Kidney (tissue), 14 donors: ENCODE data around the gene APOL4. TPM values are rescaled to one million over a fixed set of nuclear protein-coding genes. Genes with fewer than 3 reads are reported as not detected.
"Not testable (repeated sequence)": the region's sequence is repeated elsewhere in the genome, so short reads cannot be mapped to it uniquely, and the experiment has no call there.

Source experiments
- DNase-seq, 5 donors: peaks; one replicate each; pipeline ENCODE4 v3.0.0-alpha.2; 2013 to 2020
- FAIRE-seq: peaks from 2 replicates; lab custom pipeline; 2012; peaks lifted over from hg19 to GRCh38; lab: Jason Lieb, UNC
- H3K27ac ChIP-seq, 2 donors: one replicate each; pipeline ENCODE4 v1.7.0; 2013; ENCODE audit warnings: low read depth in 2 of 2, low read length in 2 of 2, inconsistent platforms in 1 of 2
- H3K27me3 ChIP-seq: one replicate; pipeline ENCODE4 v1.7.1; 2013; ENCODE audit warnings: low read length, inconsistent platforms; ENCODE audit not compliant: control insufficient read depth, insufficient read depth
- H3K36me3 ChIP-seq, 3 donors: one replicate each; pipeline versions ENCODE4 v1.7.0 to v1.7.1; 2013; ENCODE audit warnings: low read length in 3 of 3, control low read depth in 1 of 3, inconsistent platforms in 1 of 3; ENCODE audit not compliant: insufficient read depth in 3 of 3, control insufficient read depth in 2 of 3
- H3K4me1 ChIP-seq, 3 donors: one replicate each; pipeline versions ENCODE4 v1.7.0 to v1.7.1; 2013; ENCODE audit warnings: low read length in 3 of 3, inconsistent platforms in 1 of 3, low read depth in 1 of 3; ENCODE audit not compliant: control insufficient read depth in 2 of 3, insufficient read depth in 2 of 3
- H3K4me3 ChIP-seq, 3 donors: one replicate each; pipeline versions ENCODE4 v1.7.0 to v1.8.1; 2013; ENCODE audit warnings: low read length in 3 of 3, control low read depth in 1 of 3, inconsistent platforms in 1 of 3
- H3K9ac ChIP-seq, 3 donors: one replicate each; pipeline versions ENCODE4 v1.7.0 to v1.7.1; 2013; ENCODE audit warnings: low read length in 3 of 3, control low read depth in 1 of 3, inconsistent platforms in 1 of 3
- H3K9me3 ChIP-seq, 3 donors: one replicate each; pipeline versions ENCODE4 v1.7.0 to v1.7.1; 2013; ENCODE audit warnings: low read length in 3 of 3, control low read depth in 1 of 3, inconsistent platforms in 1 of 3; ENCODE audit not compliant: control insufficient read depth in 2 of 3, insufficient read depth in 1 of 3
- CTCF ChIP-seq: IDR thresholded peaks from 3 replicates; pipeline ENCODE4 v1.5.1; 2012; ENCODE audit warnings: mild to moderate bottlenecking, moderate library complexity, borderline replicate concordance; ENCODE audit not compliant: insufficient read depth; ENCODE audit errors: extremely low read depth
- intact Hi-C: fragments of 100-400 bp; cut with DNase I; formaldehyde crosslinking; loops from one replicate; pipeline ENCODE4 v1.11.1; 2022
- polyA plus RNA-seq: library from polyadenylated mRNA; stranded (reverse); fragments of 350-450 nt; fragmentation: Illumina TruSeq; extraction: RNeasy Lipid Tissue Mini Kit (QIAGEN cat#74804); gene quantifications from one replicate; pipeline ENCODE4 v1.2.3, GENCODE V29; 2014; ENCODE audit warnings: low read depth, low replicate concordance; ENCODE audit not compliant: insufficient read depth
- total RNA-seq: library from RNA; stranded (reverse); fragmentation: NEBNext Ultra II Directional; extraction: Animal tissue kit (Norgen Biotek cat#: 25700); gene quantifications from one replicate; pipeline ENCODE4 v1.2.1, GENCODE V29; 2021
- donor health status: control.
- donor health status: control.
- donor health status: control.
- donor health status: control.
- donor health status: control.
- donor health status: DM: yes; HTN: yes; CAD: no.
- donor health status: Normal renal cell carcinoma (clear cell type).

APOL4 gene
- total and polyA plus RNA-seq, 2 donors from 2014 or later: 6.1 to 8.7 TPM

- H3K9me3 ChIP-seq, FAIRE-seq, H3K27me3 ChIP-seq, H3K36me3 ChIP-seq, H3K27ac ChIP-seq, intact Hi-C loops, H3K4me3 ChIP-seq, DNase-seq, H3K9ac ChIP-seq: not testable (repeated sequence)
- H3K4me1 ChIP-seq: peaks cover 7 to 25% (median 13%) of the 10 kb centered on the region in 3 donors
Measured at GRCh38 chr22:36201025-36201424, 584 bp downstream of the APOL4 start.

GRCh38 chr22:36199001-36199551, 2.5 kb downstream of the APOL4 start:
- no peak overlapping the region for H3K4me3 ChIP-seq
- H3K27me3 ChIP-seq: no peaks in the 10 kb centered on the region
- DNase-seq: no peak
- H3K9ac ChIP-seq: no peak overlapping the region
- no peak for FAIRE-seq
- intact Hi-C loops: no loop called here
- H3K36me3 ChIP-seq: no peaks in the 10 kb centered on the region
- TF ChIP-seq CTCF: no peak
- H3K9me3 ChIP-seq: no peaks in the 10 kb centered on the region
- peaks cover 7 to 28% (median 13%) of the 10 kb centered on the region in 3 donors for H3K4me1 ChIP-seq
- H3K27ac ChIP-seq: no peak overlapping the region

GRCh38 chr22:36198536-36198935, 3.1 kb downstream of the APOL4 start:
- Histone ChIP-seq H3K27me3 (no peaks in the 10 kb centered on the region), H3K9me3 (no peaks in the 10 kb centered on the region), H3K4me1 (peaks cover 7 to 28% (median 17%) of the 10 kb centered on the region in 3 donors), H3K9ac (no peak overlapping the region), H3K27ac (no peak overlapping the region), H3K4me3 (no peak overlapping the region), H3K36me3 (no peaks in the 10 kb centered on the region)
- FAIRE-seq (no peak), DNase-seq (peak in 1 of 5 donors; percentile 36)
- TF ChIP-seq CTCF: no peak
- intact Hi-C loops: no loop called here

- Histone ChIP-seq H3K9ac (peak overlapping the region in 1 of 3 donors; percentile 34), H3K27ac (no peak overlapping the region)
- no peak for FAIRE-seq
Measured at GRCh38 chr22:36197514-36198146, 4.0 kb downstream of the APOL4 start.

More at GRCh38 chr22:36197514-36198146, 4.0 kb downstream of the APOL4 start:
- TF ChIP-seq CTCF: no peak
- no peak overlapping the region for H3K4me3 ChIP-seq
- peak in 4 of 5 donors; percentile 38 to 82 (median 66) for DNase-seq
- no peaks in the 10 kb centered on the region for H3K36me3 ChIP-seq
- H3K27me3 ChIP-seq: no peaks in the 10 kb centered on the region
- no peaks in the 10 kb centered on the region for H3K9me3 ChIP-seq
- peaks cover 5 to 27% (median 17%) of the 10 kb centered on the region in 3 donors for H3K4me1 ChIP-seq
- intact Hi-C loops: no loop called here
